ENCODE data around the gene OR52D1.

OR52D1 gene

DNA sequence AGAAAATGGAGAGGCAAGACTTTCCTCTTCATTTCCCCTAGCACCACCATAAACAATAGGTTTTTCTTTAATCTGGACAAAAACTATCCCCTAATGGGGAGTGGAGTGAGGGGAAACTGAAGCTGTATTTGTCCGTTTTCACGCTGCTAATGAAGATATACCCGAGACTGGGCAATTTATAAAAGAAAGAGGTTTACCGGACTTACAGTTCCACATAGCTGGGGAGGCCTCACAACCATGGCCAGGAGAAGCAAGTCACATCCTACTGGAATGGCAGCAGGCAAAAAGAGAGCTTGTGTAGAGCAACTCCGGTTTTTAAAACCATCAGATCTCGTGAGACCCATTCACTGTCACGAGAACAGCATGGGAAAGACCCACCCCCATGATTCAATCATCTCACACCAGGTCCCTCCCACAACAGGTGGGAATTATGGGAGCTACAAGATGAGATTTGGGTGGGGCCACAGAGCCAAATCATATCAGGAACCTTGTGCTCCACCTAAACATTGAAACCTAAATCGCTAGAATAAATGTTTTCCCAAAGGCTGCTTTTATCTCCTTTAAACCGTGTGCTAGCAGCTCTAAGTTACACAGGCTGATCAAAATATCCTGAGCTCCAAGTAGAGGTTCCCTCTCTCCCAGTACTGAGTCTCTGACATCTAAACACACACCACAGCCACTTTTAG is 17.0 kb downstream of the OR52D1 start:
- H3K27me3 ChIP-seq (ENCODE audit: insufficient read depth, low read length): no peaks in the 10 kb centered on the region; the same call in 1 of the 2 replicates
- TF ChIP-seq, protein P1, sequence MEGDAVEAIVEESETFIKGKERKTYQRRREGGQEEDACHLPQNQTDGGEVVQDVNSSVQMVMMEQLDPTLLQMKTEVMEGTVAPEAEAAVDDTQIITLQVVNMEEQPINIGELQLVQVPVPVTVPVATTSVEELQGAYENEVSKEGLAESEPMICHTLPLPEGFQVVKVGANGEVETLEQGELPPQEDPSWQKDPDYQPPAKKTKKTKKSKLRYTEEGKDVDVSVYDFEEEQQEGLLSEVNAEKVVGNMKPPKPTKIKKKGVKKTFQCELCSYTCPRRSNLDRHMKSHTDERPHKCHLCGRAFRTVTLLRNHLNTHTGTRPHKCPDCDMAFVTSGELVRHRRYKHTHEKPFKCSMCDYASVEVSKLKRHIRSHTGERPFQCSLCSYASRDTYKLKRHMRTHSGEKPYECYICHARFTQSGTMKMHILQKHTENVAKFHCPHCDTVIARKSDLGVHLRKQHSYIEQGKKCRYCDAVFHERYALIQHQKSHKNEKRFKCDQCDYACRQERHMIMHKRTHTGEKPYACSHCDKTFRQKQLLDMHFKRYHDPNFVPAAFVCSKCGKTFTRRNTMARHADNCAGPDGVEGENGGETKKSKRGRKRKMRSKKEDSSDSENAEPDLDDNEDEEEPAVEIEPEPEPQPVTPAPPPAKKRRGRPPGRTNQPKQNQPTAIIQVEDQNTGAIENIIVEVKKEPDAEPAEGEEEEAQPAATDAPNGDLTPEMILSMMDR (IDR thresholded peaks at IDR 0.05; ENCODE audit: low read length): no peak
- TF ChIP-seq EZH2 (IDR thresholded peaks at IDR 0.05; ENCODE audit: borderline replicate concordance, low read length): no peak
- H3K9ac ChIP-seq (ENCODE audit: low read length): no peak overlapping the region
- no peaks in the 10 kb centered on the region for H4K20me1 ChIP-seq (ENCODE audit: insufficient read depth, low read length)
- H3K4me1 ChIP-seq (ENCODE audit: insufficient read depth, low read length, severe bottlenecking): no peaks in the 10 kb centered on the region
- no peak overlapping the region for H3K4me3 ChIP-seq (ENCODE audit: low read depth, low read length, poor library complexity, severe bottlenecking)
- no peaks in the 10 kb centered on the region for H3K36me3 ChIP-seq (ENCODE audit: insufficient read depth, low read length)
- H2AFZ ChIP-seq (ENCODE audit: low read length): no peak overlapping the region
- H3F3A ChIP-seq (ENCODE audit: insufficient read depth, low read length): no peaks in the 10 kb centered on the region
- H3K9me2 ChIP-seq (ENCODE audit: low read depth, low read length): no peaks in the 10 kb centered on the region
- H3K79me2 ChIP-seq (ENCODE audit: insufficient read depth, low read length): no peaks in the 10 kb centered on the region
- H3K27ac ChIP-seq (ENCODE audit: low read depth, low read length, poor library complexity, severe bottlenecking): no peak overlapping the region
- H3K9me3 ChIP-seq (ENCODE audit: low read length): no peaks in the 10 kb centered on the region
- no peak overlapping the region for H3K4me2 ChIP-seq (ENCODE audit: low read length)

DNA sequence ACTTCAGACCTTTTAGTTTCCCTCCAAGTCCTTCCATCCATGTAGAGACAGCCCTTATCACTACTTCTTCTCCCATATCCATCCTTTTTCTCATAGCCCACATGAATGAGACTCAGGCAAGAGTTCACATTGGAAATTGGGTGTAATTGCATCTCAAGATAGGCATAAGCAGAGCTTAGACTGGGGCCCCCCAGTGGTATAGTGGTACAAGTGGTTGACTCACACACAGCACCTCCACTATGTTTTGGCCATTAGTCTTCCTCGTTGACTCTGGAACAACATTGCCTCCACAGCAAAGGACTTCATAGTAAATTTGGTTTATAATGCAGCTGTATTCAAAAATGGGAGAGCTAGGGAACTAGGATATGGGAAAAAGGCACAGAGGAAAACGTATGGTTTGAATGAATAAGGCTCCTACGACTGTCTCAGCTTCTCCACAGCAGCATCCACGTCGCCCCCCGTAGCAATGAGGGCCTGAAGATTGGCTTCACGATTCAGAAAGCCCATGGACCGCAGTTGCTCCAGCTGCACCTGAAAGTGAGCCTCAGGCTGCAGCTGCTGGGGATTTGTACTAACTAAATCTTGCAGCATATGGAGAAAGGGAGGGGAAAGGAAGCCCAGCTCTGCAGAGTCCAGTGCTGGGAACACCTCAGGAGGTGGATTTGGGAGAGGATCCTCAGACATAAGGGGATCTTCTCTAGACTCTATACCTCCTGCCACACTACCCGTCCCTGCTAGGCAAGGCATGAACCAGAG is 18.9 kb downstream of the OR52D1 start:
- no peaks in the 10 kb centered on the region for H3K4me1 ChIP-seq (ENCODE audit: insufficient read depth, low read length, severe bottlenecking)
- no peak overlapping the region for H3K27ac ChIP-seq (ENCODE audit: low read depth, low read length, poor library complexity, severe bottlenecking)
- no peaks in the 10 kb centered on the region for H3F3A ChIP-seq (ENCODE audit: insufficient read depth, low read length)
- H3K36me3 ChIP-seq (ENCODE audit: insufficient read depth, low read length): no peaks in the 10 kb centered on the region
- H3K9me2 ChIP-seq (ENCODE audit: low read depth, low read length): no peaks in the 10 kb centered on the region
- no peak overlapping the region for H2AFZ ChIP-seq (ENCODE audit: low read length)
- no peaks in the 10 kb centered on the region for H4K20me1 ChIP-seq (ENCODE audit: insufficient read depth, low read length)
- H3K79me2 ChIP-seq (ENCODE audit: insufficient read depth, low read length): no peaks in the 10 kb centered on the region
- H3K4me2 ChIP-seq (ENCODE audit: low read length): no peak overlapping the region
- no peak overlapping the region for H3K9ac ChIP-seq (ENCODE audit: low read length)
- H3K9me3 ChIP-seq (ENCODE audit: low read length): no peaks in the 10 kb centered on the region
- TF ChIP-seq EZH2 (IDR thresholded peaks at IDR 0.05; ENCODE audit: borderline replicate concordance, low read length): no peak
- TF ChIP-seq, protein P1 (IDR thresholded peaks at IDR 0.05; ENCODE audit: low read length): peak; percentile 14; the same call in 1 of the 2 replicates
- no peak overlapping the region for H3K4me3 ChIP-seq (ENCODE audit: low read depth, low read length, poor library complexity, severe bottlenecking)
- no peaks in the 10 kb centered on the region; the same call in 1 of the 2 replicates for H3K27me3 ChIP-seq (ENCODE audit: insufficient read depth, low read length)

GRCh38 chr11:5507933-5508305 is 19.4 kb downstream of the OR52D1 start:
- H3K27ac ChIP-seq (ENCODE audit: low read depth, low read length, poor library complexity, severe bottlenecking): no peak overlapping the region
- no peaks in the 10 kb centered on the region for H3K36me3 ChIP-seq (ENCODE audit: insufficient read depth, low read length)
- H3K9me2 ChIP-seq (ENCODE audit: low read depth, low read length): no peaks in the 10 kb centered on the region
- TF ChIP-seq, protein P1 (IDR thresholded peaks at IDR 0.05; ENCODE audit: low read length): no peak
- no peak for TF ChIP-seq EZH2 (IDR thresholded peaks at IDR 0.05; ENCODE audit: borderline replicate concordance, low read length)
- no peak overlapping the region for H3K4me2 ChIP-seq (ENCODE audit: low read length)
- H3K4me1 ChIP-seq (ENCODE audit: insufficient read depth, low read length, severe bottlenecking): no peaks in the 10 kb centered on the region
- H3K27me3 ChIP-seq (ENCODE audit: insufficient read depth, low read length): no peaks in the 10 kb centered on the region; the same call in 1 of the 2 replicates
- H4K20me1 ChIP-seq (ENCODE audit: insufficient read depth, low read length): no peaks in the 10 kb centered on the region
- no peaks in the 10 kb centered on the region for H3K9me3 ChIP-seq (ENCODE audit: low read length)
- H2AFZ ChIP-seq (ENCODE audit: low read length): no peak overlapping the region
- no peak overlapping the region for H3K9ac ChIP-seq (ENCODE audit: low read length)
- no peaks in the 10 kb centered on the region for H3K79me2 ChIP-seq (ENCODE audit: insufficient read depth, low read length)
- no peak overlapping the region for H3K4me3 ChIP-seq (ENCODE audit: low read depth, low read length, poor library complexity, severe bottlenecking)
- no peaks in the 10 kb centered on the region for H3F3A ChIP-seq (ENCODE audit: insufficient read depth, low read length)

Data from OCI-LY1 (cell line).